Activated CD4-positive, alpha-beta T cell treated with anti-CD3 and anti-CD28 coated beads for 24 hours (primary cell): Measurements from ENCODE around the gene SLIT3.

ENCODE experiments used
- DNase-seq, 2 donors: peaks; one replicate each; pipeline ENCODE4 v3.0.0-alpha.2; 2020; ENCODE audit warnings: low read depth in 2 of 2

SLIT3 gene

GRCh38 chr5:168865968-168866367, 435.0 kb downstream of the SLIT3 start:
- DNase-seq, result no peak

- no peak for DNase-seq
Observed at GRCh38 chr5:168863021-168863420, 437.9 kb downstream of the SLIT3 start.

GRCh38 chr5:168860503-168860902, 440.4 kb downstream of the SLIT3 start:
- DNase-seq, result no peak

GRCh38 chr5:168860081-168860480, 440.9 kb downstream of the SLIT3 start:
- DNase-seq, result no peak

GRCh38 chr5:168859471-168859870, 441.5 kb downstream of the SLIT3 start:
- DNase-seq, result no peak

GRCh38 chr5:168858994-168859393, 441.9 kb downstream of the SLIT3 start:
- DNase-seq, result no peak

- no peak for DNase-seq
Observed at GRCh38 chr5:168858371-168858770, 442.6 kb downstream of the SLIT3 start.

GRCh38 chr5:168853972-168854371, 447.0 kb downstream of the SLIT3 start:
- no peak for DNase-seq

- DNase-seq, result no peak
Observed at GRCh38 chr5:168852329-168852728, 448.6 kb downstream of the SLIT3 start.

- DNase-seq, result no peak
Observed at GRCh38 chr5:168851902-168852321, 449.0 kb downstream of the SLIT3 start.

- no peak for DNase-seq
Observed at GRCh38 chr5:168850683-168851082, 450.3 kb downstream of the SLIT3 start.

GRCh38 chr5:168848569-168848968, 452.4 kb downstream of the SLIT3 start:
- no peak for DNase-seq

- no peak for DNase-seq
Observed at GRCh38 chr5:168847511-168848073, 453.3 kb downstream of the SLIT3 start.

- no peak for DNase-seq
Observed at GRCh38 chr5:168844922-168845296, 456.0 kb downstream of the SLIT3 start.

- DNase-seq, result no peak
Observed at GRCh38 chr5:168844016-168844921, 456.7 kb downstream of the SLIT3 start.

- no peak for DNase-seq
Observed at GRCh38 chr5:168843277-168844015, 457.5 kb downstream of the SLIT3 start.

GRCh38 chr5:168842571-168843205, 458.3 kb downstream of the SLIT3 start:
- DNase-seq, result no peak

GRCh38 chr5:168837852-168838251, 463.1 kb downstream of the SLIT3 start:
- no peak for DNase-seq

GRCh38 chr5:168836603-168837231, 464.2 kb downstream of the SLIT3 start:
- no peak for DNase-seq

GRCh38 chr5:168833936-168834335, 467.0 kb downstream of the SLIT3 start:
- no peak for DNase-seq

- DNase-seq, result no peak
Observed at GRCh38 chr5:168833383-168833782, 467.6 kb downstream of the SLIT3 start.

- no peak for DNase-seq
Observed at GRCh38 chr5:168832308-168832707, 468.6 kb downstream of the SLIT3 start.
